IMR-90 (cell line): ENCODE results near the gene PID1. TPM values are rescaled to one million over a fixed set of nuclear protein-coding genes. Genes with fewer than 3 reads are reported as not detected.

ENCODE experiments used
- ATAC-seq: fragments of 200-7000 bp; cut with Tn5 transposase; 2 replicates; pipeline ENCODE4 v1.9.1; 2020; ENCODE audit warnings: low read depth, mild to moderate bottlenecking, moderate library complexity
- BruUV-seq: library from RNA; stranded (reverse); fragments of 400-500 nt; replicated peaks from 2 replicates; lab custom pipeline; 2021; lab: Mats Ljungman, UMichigan
- CTCF ChIA-PET: fragments of 300-600 bp; formaldehyde crosslinking; extraction: SDS; loops from one replicate; lab custom pipeline; 2021; ENCODE audit warnings: antibody characterized with exemption; lab: Yijun Ruan, JAX
- POLR2A ChIA-PET: fragments of 300-600 bp; sonication (Branson Sonifier 250); formaldehyde crosslinking; loops from one replicate; lab custom pipeline; 2022; ENCODE audit warnings: antibody characterized with exemption; ENCODE audit not compliant: unreplicated experiment; lab: Charles Lee
- DNase-seq: peaks from one replicate; pipeline ENCODE4 v3.0.0; 2013
- H2AFZ ChIP-seq: replicated peaks from 2 replicates; pipeline ENCODE3; 2013; ENCODE audit warnings: low read length, mild to moderate bottlenecking; ENCODE audit not compliant: poor library complexity
- H2AK5ac ChIP-seq: 2 replicates; pipeline ENCODE4 v1.6.1; 2013; ENCODE audit warnings: low read depth, low read length, inconsistent platforms
- H2AK9ac ChIP-seq: replicated peaks from 2 replicates; pipeline ENCODE3; 2013; ENCODE audit warnings: mild to moderate bottlenecking, low read depth, low read length, moderate library complexity; ENCODE audit not compliant: poor library complexity
- H2BK120ac ChIP-seq: 2 replicates; pipeline ENCODE4 v1.6.1; 2013; ENCODE audit warnings: low read depth, low read length, inconsistent platforms
- H2BK15ac ChIP-seq: 3 replicates; pipeline ENCODE4 v1.6.1; 2013; ENCODE audit warnings: low read depth, low read length, inconsistent platforms
- H2BK20ac ChIP-seq: 2 replicates; pipeline ENCODE4 v1.6.1; 2013; ENCODE audit warnings: low read depth, mild to moderate bottlenecking, inconsistent platforms, low read length, moderate library complexity
- H2BK5ac ChIP-seq: 2 replicates; pipeline ENCODE4 v1.6.1; 2013; ENCODE audit warnings: mild to moderate bottlenecking, low read depth, low read length, inconsistent platforms; ENCODE audit not compliant: poor library complexity, severe bottlenecking
- H3K14ac ChIP-seq: replicated peaks from 2 replicates; pipeline ENCODE4 v1.6.1; 2013; ENCODE audit warnings: low read depth, low read length, inconsistent platforms
- H3K18ac ChIP-seq: 2 replicates; pipeline ENCODE4 v1.6.1; 2013; ENCODE audit warnings: low read depth, low read length, control low read depth
- H3K23ac ChIP-seq: 2 replicates; pipeline ENCODE4 v1.6.1; 2013; ENCODE audit warnings: low read depth, low read length, inconsistent platforms
- H3K27ac ChIP-seq: 2 replicates; pipeline ENCODE4 v1.5.1; 2013; ENCODE audit warnings: mild to moderate bottlenecking, control low read depth, low read length; ENCODE audit not compliant: insufficient read depth
- H3K27me3 ChIP-seq: 2 replicates; pipeline ENCODE4 v1.6.1; 2013; ENCODE audit warnings: low read length; ENCODE audit not compliant: control insufficient read depth, insufficient read depth
- H3K36me3 ChIP-seq: 2 replicates; pipeline ENCODE4 v1.6.1; 2013; ENCODE audit warnings: low read length, mixed read lengths; ENCODE audit not compliant: control insufficient read depth, insufficient read depth
- H3K4ac ChIP-seq: 2 replicates; pipeline ENCODE4 v1.6.1; 2013; ENCODE audit warnings: low read depth, low read length, inconsistent platforms
- H3K4me1 ChIP-seq: 2 replicates; pipeline ENCODE4 v1.6.1; 2013; ENCODE audit warnings: low read length, mixed read lengths; ENCODE audit not compliant: control insufficient read depth, insufficient read depth
- H3K4me2 ChIP-seq: 2 replicates; pipeline ENCODE4 v1.6.1; 2013; ENCODE audit warnings: low read depth, mild to moderate bottlenecking, control low read depth, low read length, moderate library complexity
- H3K4me3 ChIP-seq: 2 replicates; pipeline ENCODE4 v1.5.1; 2013; ENCODE audit warnings: low read depth, mild to moderate bottlenecking, control low read depth, low read length, moderate library complexity; ENCODE audit not compliant: insufficient read depth
- H3K56ac ChIP-seq: 2 replicates; pipeline ENCODE4 v1.6.1; 2013; ENCODE audit warnings: low read length, inconsistent platforms; ENCODE audit not compliant: insufficient read depth; ENCODE audit errors: extremely low read depth
- H3K79me1 ChIP-seq, 2 experiments: 2 replicates each; pipeline ENCODE4 v1.6.1; 2013; ENCODE audit warnings: low read length in 2 of 2, inconsistent platforms in 1 of 2, low read depth in 1 of 2
- H3K9ac ChIP-seq: 2 replicates; pipeline ENCODE4 v1.6.1; 2013; ENCODE audit warnings: low read depth, low read length, control low read depth
- H3K9me1 ChIP-seq: 2 replicates; pipeline ENCODE4 v1.6.1; 2013; ENCODE audit warnings: low read length, inconsistent platforms; ENCODE audit not compliant: insufficient read depth
- H3K9me3 ChIP-seq: 2 replicates; pipeline ENCODE4 v1.6.1; 2013; ENCODE audit warnings: low read length; ENCODE audit not compliant: control insufficient read depth, insufficient read depth
- H4K20me1 ChIP-seq: 2 replicates; pipeline ENCODE4 v1.6.1; 2013; ENCODE audit warnings: low read length, inconsistent platforms; ENCODE audit not compliant: insufficient read depth
- H4K5ac ChIP-seq: 2 replicates; pipeline ENCODE4 v1.6.1; 2013; ENCODE audit warnings: mild to moderate bottlenecking, low read depth, low read length, control low read depth
- H4K8ac ChIP-seq, 2 experiments: 2 replicates each; pipeline ENCODE4 v1.6.1; 2013; ENCODE audit warnings: low read depth in 2 of 2, low read length in 2 of 2, control low read depth in 1 of 2, inconsistent platforms in 1 of 2
- H4K91ac ChIP-seq: 2 replicates; pipeline ENCODE4 v1.6.1; 2013; ENCODE audit warnings: low read depth, low read length, inconsistent platforms; ENCODE audit not compliant: insufficient read depth
- POLR2A ChIP-seq: IDR thresholded peaks from 2 replicates; pipeline ENCODE4 v1.6.1; 2012; ENCODE audit warnings: mild to moderate bottlenecking, low read depth, low read length
- RFX5 ChIP-seq: IDR thresholded peaks from 2 replicates; pipeline ENCODE4 v1.8.0; 2012; ENCODE audit warnings: low read depth, mild to moderate bottlenecking, low read length, moderate library complexity
- WGBS, 2 experiments: methylation state at CpG; one replicate each; pipeline versions ENCODE4 v1.1.5 to v1.1.7; 2013; ENCODE audit warnings: missing lambda C conversion rate in 2 of 2; ENCODE audit not compliant: insufficient read length in 1 of 2; ENCODE audit errors: extremely low coverage in 2 of 2; 5-methylcytosine and 5-hydroxymethylcytosine counted together
- dilution Hi-C: fragments of 300-500 bp; cut with HindIII; formaldehyde crosslinking; loops from one replicate; pipeline ENCODE4 v1.14.3; 2018; ENCODE audit warnings: low sequenced_read_pairs; ENCODE audit not compliant: unreplicated experiment
- in situ Hi-C: fragments of 300-500 bp; cut with MboI; formaldehyde crosslinking; loops from 3 replicates; pipeline ENCODE4 v1.14.3; 2019; ENCODE audit warnings: low sequenced_read_pairs, inconsistent platforms, mixed read lengths
- intact Hi-C: fragments of 100-400 bp; cut with micrococcal nuclease; formaldehyde crosslinking; loops from 2 replicates; pipeline ENCODE4 v1.10.0; 2022
- polyA plus RNA-seq, 3 experiments: library from polyadenylated mRNA; depleted of rRNA; stranded (reverse); fragments of >200 nt; gene quantifications; 2 replicates each; pipeline ENCODE4 v1.2.3, GENCODE V29; 2012; ENCODE audit warnings: low replicate concordance in 1 of 3
- total RNA-seq: library from RNA; depleted of rRNA; stranded (reverse); fragments of >200 nt; gene quantifications from 2 replicates; pipeline ENCODE4 v1.2.3, GENCODE V29; 2012

Gene PID1
- total and polyA plus RNA-seq, 2 of the 4 experiments (the other 2 are of a cell fraction): 0.90 to 1.9 TPM

- Histone ChIP-seq H3K56ac (no peak overlapping the region), H3K9me3 (peaks cover 2% of the 10 kb centered on the region; the same call in 1 of the 2 replicates), H2BK120ac (no peak overlapping the region), H3K18ac (no peak overlapping the region), H3K4me2 (no peak overlapping the region), H2AFZ (no peak overlapping the region), H2AK5ac (no peak overlapping the region), H3K4me1 (no peaks in the 10 kb centered on the region), H4K91ac (no peak overlapping the region), H3K27me3 (no peaks in the 10 kb centered on the region), H4K8ac (no peak overlapping the region), H3K9me1 (no peaks in the 10 kb centered on the region), H2BK15ac (no peak overlapping the region), H3K27ac (no peak overlapping the region), H2BK5ac (no peak overlapping the region), H4K20me1 (no peaks in the 10 kb centered on the region), H2AK9ac (no peak overlapping the region), H3K9ac (no peak overlapping the region), H2BK20ac (no peak overlapping the region), H3K79me1 (no peaks in the 10 kb centered on the region), H3K36me3 (no peaks in the 10 kb centered on the region), H3K4ac (no peak overlapping the region), H3K23ac (no peak overlapping the region), H3K4me3 (no peak overlapping the region), H4K5ac (no peak overlapping the region), H3K14ac (no peak overlapping the region)
- dilution Hi-C loops: no loop called here
- BruUV-seq: no TSS peak
- intact Hi-C loops: no loop called here
- in situ Hi-C loops: no loop called here
- TF ChIP-seq POLR2A (no peak), RFX5 (no peak)
- WGBS, 2 experiments: no CpG with 5 or more reads among the region's 3 CpGs
- DNase-seq: peak; percentile 41
- ATAC-seq: no peak
- POLR2A ChIA-PET: no interaction called here
- CTCF ChIA-PET: no interaction called here
Observed at GRCh38 chr2:229141424-229142025, 129.6 kb downstream of the PID1 start.
